ENCODE results near the gene ALKBH3.

The ALKBH3 gene

DNA sequence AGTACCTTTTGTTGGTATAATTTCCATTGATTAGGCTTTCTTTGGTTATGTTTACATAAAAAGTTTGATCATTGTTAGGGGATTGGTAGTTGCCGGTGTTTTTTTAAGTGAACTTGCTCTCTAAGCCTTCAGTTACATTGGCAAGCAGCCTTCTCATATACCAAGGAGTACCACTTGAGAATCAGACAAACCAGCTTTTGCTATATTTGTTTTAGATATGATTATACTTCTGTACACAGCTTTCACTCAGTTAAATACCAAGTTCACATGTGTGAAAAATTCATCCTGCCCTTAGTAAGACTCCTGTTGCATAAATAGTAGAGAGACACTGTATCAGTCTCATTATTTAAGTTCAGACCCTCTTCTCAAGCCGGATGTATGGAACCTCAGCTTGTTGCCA lies 22.4 kb downstream of the ALKBH3 start:
- no peak for DNase-seq (ENCODE audit: low read depth in 1 of 2, low spot score in 1 of 2)
- in situ Hi-C loops (cut with HindIII; ENCODE audit: low pct_unique_long_range_greater_than_20kb, low sequenced_read_pairs) = no loop called here
- TF ChIP-seq JUND (IDR thresholded peaks at IDR 0.05; ENCODE audit: low read depth) = no peak

DNA sequence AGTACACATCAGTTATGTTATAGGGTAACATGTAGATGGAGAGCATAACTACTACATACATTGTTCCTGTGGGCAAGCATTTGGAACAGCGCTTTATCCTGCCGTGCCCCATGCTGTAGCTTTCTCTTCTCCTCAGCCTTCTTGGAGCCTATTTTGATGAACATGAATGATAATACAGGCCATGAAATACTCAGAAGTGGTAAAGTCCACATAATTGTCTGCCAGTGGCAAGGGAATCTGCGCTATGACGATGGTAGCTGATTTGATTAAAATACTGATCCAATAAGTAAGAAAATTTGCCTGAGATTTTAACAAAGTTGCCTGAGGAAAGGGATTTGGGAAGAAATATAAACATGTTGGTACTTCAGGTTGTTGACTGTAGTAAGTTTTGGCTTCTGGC lies 23.3 kb downstream of the ALKBH3 start:
- no peak for TF ChIP-seq JUND (IDR thresholded peaks at IDR 0.05; ENCODE audit: low read depth)
- DNase-seq (ENCODE audit: low read depth in 1 of 2, low spot score in 1 of 2) = no peak
- in situ Hi-C loops (cut with HindIII; ENCODE audit: low pct_unique_long_range_greater_than_20kb, low sequenced_read_pairs) = no loop called here

DNA sequence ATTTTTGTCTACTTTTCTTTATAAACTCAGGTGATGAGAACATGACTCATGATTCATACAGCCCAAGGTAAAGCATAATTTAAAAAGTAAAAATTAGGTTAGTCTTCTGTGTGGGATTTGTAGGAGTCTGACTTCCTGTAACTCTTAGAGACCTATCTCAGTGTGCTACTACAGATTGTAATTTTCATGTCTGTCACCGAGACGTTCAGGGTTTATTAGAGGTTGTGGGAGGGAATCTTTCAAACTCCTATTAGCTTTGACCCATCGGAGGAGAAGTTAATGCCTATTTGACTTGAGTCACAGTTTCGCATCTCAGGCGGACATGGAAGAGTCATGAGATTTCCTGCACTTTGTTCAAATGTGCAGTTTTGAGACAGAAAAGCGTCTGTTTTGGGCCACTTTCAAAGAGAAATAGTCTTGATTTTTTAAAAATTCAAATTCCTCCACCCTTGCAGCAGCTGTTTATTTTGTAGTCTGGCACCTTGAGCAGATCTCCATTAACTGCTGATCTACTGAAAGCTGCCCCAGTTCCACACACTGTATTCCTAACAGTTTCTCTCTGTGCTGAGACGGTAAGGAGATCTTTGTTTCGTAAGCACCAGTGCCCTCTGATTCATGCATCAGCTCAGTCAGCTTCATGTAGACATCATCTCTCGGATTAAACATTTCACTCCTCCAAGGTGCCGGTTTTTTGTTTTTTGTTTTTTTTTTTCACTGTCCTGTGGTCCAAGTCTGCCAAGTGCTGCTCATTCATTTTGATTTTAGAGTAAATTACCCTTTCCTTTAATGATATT lies 24.3 kb downstream of the ALKBH3 start:
- in situ Hi-C loops (cut with HindIII; ENCODE audit: low pct_unique_long_range_greater_than_20kb, low sequenced_read_pairs) = no loop called here
- DNase-seq (ENCODE audit: low read depth in 1 of 2, low spot score in 1 of 2) = no peak
- no peak for TF ChIP-seq JUND (IDR thresholded peaks at IDR 0.05; ENCODE audit: low read depth)

DNA sequence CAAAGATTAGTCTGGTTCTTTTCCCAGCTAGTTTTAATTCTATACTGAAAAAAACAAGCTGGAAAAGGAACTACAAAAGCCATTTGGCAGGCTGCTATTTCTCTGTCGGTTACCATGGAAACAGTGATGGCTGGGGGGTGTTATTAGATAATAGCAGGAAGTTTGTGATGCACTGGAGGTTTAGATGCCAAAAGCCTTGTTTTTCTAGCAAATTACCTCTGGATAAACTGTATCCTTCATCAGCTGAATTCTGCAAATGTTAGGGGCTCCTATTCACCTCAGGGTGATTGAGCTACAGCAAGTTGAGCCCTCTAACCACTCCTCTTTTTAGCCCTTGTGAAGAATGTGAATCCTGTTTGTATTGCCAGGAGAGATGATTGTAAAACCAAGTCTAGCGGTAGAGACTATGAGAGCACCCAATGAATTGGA lies 25.2 kb downstream of the ALKBH3 start:
- in situ Hi-C loops (cut with HindIII; ENCODE audit: low pct_unique_long_range_greater_than_20kb, low sequenced_read_pairs) = no loop called here

DNA sequence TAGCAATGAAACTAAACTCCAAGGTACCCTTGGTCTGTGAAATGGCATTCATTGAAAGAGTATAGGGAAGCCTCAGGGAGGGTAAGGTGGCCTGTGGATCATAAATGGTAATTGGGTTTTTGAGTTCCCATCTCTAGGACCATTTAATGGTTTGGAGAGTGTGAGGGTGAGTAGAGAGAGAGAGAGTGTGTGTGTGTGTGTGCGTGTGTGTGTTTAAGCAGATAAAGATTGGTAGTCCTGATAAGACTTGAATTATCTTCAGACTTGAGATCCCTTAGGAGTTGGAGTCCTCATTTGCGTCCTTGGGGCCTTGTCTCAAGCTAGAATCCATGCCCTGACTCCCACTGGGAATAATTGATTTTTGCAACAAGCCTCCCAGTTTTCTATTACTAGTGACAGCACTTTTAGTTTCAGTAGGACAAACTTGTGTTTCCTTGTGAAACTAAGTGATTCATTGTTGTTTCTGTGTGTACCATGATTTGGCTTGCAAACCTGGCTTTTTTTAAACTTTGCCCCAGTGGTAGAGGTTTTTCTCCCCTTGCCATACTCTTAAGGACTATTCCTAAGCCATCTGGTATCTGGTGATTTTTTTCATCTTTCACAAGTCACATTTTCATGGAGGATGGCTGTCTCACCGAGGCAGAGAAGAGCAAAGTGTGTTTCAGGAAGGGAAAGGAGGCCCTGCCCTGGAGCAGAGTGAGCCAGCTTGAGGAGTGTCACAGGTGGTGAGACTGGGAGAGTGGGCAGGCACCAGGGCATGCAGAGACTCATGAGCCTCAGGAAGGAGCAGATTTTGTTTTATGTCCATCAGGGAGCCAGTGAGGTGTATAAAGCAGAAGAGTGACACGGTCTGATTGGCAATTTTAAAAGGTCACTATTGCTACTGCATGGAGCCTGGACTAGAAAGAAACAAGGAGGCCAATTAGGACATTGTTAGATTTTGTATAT lies 26.7 kb downstream of the ALKBH3 start:
- no peak for DNase-seq (ENCODE audit: low read depth in 1 of 2, low spot score in 1 of 2)
- in situ Hi-C loops (cut with HindIII; ENCODE audit: low pct_unique_long_range_greater_than_20kb, low sequenced_read_pairs) = no loop called here
- no peak for TF ChIP-seq JUND (IDR thresholded peaks at IDR 0.05; ENCODE audit: low read depth)

More for the DNA sequence above, 25.2 kb downstream of the ALKBH3 start:
- DNase-seq (ENCODE audit: low read depth in 1 of 2, low spot score in 1 of 2) = no peak
- TF ChIP-seq JUND (IDR thresholded peaks at IDR 0.05; ENCODE audit: low read depth) = no peak

DNA sequence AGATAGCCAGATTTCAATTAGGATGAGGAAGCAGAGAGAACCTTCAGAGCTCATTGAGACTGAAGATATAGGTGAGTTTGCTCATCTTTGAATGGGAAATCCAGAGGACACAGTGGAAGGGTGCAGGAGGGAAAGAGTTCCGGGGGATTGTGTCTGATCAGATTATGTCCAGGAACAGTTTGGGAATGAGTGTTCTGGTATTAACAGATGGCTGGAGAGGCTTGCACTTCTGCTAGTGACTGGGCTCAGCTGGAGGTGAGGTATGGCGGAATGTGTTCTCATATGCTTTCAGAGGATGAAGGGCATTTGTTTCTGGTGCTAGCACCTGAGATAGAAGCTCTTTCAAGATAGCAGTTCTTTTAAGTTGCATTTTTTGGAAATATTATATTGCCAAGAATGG lies 27.6 kb downstream of the ALKBH3 start:
- in situ Hi-C loops (cut with HindIII; ENCODE audit: low pct_unique_long_range_greater_than_20kb, low sequenced_read_pairs) = no loop called here
- no peak for DNase-seq (ENCODE audit: low read depth in 1 of 2, low spot score in 1 of 2)
- no peak for TF ChIP-seq JUND (IDR thresholded peaks at IDR 0.05; ENCODE audit: low read depth)

DNA sequence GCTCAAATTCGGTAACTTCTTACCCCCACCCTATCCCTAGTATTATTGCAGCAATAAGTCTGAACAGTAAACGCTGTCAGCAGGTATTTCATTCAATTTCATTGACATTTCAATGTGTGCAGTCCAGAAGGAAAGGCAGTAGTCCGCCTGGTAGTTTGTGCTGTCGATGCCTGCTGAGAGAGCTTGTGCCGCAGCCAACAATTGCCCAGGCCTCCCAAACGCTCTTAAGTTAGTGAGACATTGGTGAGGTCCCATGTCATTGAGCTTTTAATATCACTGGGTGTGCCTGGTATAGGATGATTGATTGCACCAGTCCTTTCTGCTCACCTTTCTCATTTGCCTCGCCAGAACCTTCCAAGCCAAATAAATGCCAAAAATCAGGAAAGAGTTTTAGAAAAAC lies 28.1 kb downstream of the ALKBH3 start:
- TF ChIP-seq JUND (IDR thresholded peaks at IDR 0.05; ENCODE audit: low read depth) = no peak
- DNase-seq (ENCODE audit: low read depth in 1 of 2, low spot score in 1 of 2) = no peak
- in situ Hi-C loops (cut with HindIII; ENCODE audit: low pct_unique_long_range_greater_than_20kb, low sequenced_read_pairs) = no loop called here

DNA sequence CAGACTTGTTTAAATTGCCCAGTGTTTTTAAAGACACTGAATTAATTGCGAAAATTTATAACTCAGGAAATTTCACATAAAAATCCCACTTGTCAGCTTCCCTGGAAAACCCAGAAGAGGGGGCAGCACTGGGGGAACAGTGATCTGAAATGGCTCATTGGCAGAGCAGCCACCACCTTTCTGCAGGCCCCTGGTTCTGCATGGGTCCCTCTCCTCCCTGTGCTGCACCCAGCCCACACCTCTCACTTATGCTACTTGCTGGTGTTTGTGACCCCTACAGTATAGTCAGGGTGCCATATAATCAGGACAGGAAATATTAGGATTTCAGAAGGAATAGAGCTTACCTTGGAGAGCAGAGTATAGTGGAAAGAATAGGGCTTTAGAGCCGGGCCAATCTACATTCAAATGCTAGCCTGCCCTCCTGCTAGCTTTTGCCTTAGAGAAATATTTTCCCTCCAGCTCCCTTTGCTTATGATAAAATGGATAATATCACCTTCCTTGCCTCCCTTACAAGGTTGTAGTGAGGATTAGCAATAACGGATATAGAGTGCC lies 33.3 kb downstream of the ALKBH3 start:
- no peak for TF ChIP-seq JUND (IDR thresholded peaks at IDR 0.05; ENCODE audit: low read depth)
- in situ Hi-C loops (cut with HindIII; ENCODE audit: low pct_unique_long_range_greater_than_20kb, low sequenced_read_pairs) = no loop called here
- no peak for DNase-seq (ENCODE audit: low read depth in 1 of 2, low spot score in 1 of 2)

DNA sequence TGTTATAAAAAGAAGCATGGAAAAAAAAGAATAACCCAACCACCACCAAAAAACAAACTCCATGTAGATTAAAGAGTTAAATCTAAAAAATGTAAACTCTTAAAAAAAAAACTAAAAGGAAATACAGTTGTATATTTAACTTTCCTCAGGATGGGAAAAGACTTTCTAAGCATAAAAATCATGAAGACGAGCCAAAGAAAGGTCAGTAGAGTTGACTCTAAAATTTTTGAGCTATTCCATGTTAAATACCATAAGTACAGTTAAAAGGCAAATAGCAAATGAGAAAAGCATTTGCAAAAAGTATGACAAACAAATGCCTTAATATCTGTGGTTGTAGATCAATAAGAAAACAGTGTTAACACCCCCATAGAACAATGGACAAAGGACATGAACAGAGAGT lies 33.8 kb downstream of the ALKBH3 start:
- DNase-seq (ENCODE audit: low read depth in 1 of 2, low spot score in 1 of 2) = no peak
- TF ChIP-seq JUND (IDR thresholded peaks at IDR 0.05; ENCODE audit: low read depth) = no peak
- in situ Hi-C loops (cut with HindIII; ENCODE audit: low pct_unique_long_range_greater_than_20kb, low sequenced_read_pairs) = no loop called here

DNA sequence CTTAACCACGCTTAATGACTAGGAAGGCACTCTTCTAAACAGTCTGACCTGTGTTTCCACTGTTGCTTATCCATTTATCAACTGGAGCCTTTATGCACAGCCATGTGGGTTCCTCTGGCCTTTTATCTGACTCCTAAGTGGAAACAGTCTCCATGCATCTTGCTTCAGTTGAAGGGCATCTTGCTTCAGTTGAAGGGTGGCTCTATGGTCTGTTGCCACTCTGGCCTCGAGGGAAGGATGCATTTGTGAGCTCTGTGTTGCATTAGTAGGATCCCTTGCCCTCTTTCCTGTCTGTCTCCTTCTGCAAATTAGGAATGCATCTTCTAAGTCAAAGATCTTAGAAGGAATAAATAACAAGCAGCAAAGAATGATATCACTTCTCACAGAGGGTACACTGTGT lies 36.0 kb downstream of the ALKBH3 start:
- no peak for TF ChIP-seq JUND (IDR thresholded peaks at IDR 0.05; ENCODE audit: low read depth)
- in situ Hi-C loops (cut with HindIII; ENCODE audit: low pct_unique_long_range_greater_than_20kb, low sequenced_read_pairs) = no loop called here
- no peak for DNase-seq (ENCODE audit: low read depth in 1 of 2, low spot score in 1 of 2)

DNA sequence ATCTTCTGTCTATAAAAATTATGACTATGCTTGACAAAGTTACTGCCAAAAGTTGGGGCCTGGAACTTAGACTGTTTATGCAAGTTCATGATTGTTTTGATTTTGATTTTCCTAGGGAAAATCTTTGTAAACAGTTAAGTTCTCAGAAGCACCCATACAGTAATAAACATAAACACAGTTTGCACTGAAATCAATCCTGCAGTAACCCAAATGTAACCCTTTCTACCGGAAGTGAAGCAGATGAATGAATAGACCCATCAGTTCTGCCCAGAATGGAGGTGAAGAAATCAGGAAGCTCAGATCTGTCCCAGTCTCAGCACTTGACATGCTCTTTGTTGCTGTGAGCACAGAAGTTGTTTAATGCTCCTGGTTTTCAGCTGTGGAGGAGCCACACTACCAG lies 37.2 kb downstream of the ALKBH3 start:
- in situ Hi-C loops (cut with HindIII; ENCODE audit: low pct_unique_long_range_greater_than_20kb, low sequenced_read_pairs) = no loop called here
- no peak for DNase-seq (ENCODE audit: low read depth in 1 of 2, low spot score in 1 of 2)
- no peak for TF ChIP-seq JUND (IDR thresholded peaks at IDR 0.05; ENCODE audit: low read depth)

DNA sequence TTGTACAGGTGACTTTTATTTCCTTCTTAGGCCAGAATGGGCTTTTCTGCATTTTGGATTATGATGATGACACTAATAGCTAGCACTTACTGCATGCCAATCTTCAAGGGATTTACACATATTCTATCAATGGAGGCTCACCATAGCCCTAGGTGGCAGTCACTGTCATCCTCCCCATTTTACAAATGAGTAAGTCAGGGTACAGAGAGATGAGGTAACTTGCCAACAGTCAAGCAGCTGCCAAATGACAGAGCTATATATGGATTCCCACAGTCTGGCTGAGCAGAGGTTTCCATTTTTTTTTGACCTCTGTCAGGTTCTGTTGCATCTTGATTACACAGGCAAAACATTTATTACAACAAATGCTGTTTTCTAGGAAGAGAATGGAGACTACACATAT lies 38.0 kb downstream of the ALKBH3 start:
- in situ Hi-C loops (cut with HindIII; ENCODE audit: low pct_unique_long_range_greater_than_20kb, low sequenced_read_pairs) = no loop called here
- no peak for TF ChIP-seq JUND (IDR thresholded peaks at IDR 0.05; ENCODE audit: low read depth)
- no peak for DNase-seq (ENCODE audit: low read depth in 1 of 2, low spot score in 1 of 2)

Measured in T47D (cell line).